HFF-Myc (cell line): ENCODE measurements around the gene CSN2.

Experiments
- DNase-seq: peaks from one replicate; pipeline ENCODE4 v3.0.0-alpha.2; 2011; ENCODE audit warnings: low read depth; ENCODE audit errors: extremely low read depth
- H3K4me3 ChIP-seq: replicated peaks from 2 replicates; pipeline ENCODE4 v1.5.1; 2011; ENCODE audit warnings: low read depth, mild to moderate bottlenecking, control low read depth, low read length
- TF ChIP-seq, protein P1 (sequence below): IDR thresholded peaks from 2 replicates; pipeline ENCODE4 v1.5.1; 2012; ENCODE audit warnings: mild to moderate bottlenecking, low read depth, low read length, control low read depth; ENCODE audit errors: missing control alignments

Gene CSN2

DNA sequence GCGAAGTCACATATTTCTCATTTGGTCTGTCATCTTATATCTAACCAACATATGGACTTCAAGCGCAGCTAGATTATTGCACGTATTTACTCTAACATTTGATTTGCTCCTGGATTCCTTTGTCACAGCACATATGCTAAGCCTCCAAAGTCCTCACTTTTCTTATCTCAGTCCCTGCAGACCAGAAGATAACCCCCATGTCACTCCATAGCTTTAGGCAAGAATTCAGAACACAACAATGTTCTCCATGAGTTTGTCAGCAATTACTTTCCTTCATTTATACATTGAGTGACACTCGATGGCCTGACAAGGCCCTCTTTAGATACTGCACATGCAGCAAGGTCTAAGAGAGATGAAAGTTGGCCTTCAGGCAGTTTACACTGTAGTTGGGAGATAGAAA is 25.5 kb upstream of the CSN2 start:
- H3K4me3 ChIP-seq, result no peak overlapping the region
- TF ChIP-seq, protein P1, sequence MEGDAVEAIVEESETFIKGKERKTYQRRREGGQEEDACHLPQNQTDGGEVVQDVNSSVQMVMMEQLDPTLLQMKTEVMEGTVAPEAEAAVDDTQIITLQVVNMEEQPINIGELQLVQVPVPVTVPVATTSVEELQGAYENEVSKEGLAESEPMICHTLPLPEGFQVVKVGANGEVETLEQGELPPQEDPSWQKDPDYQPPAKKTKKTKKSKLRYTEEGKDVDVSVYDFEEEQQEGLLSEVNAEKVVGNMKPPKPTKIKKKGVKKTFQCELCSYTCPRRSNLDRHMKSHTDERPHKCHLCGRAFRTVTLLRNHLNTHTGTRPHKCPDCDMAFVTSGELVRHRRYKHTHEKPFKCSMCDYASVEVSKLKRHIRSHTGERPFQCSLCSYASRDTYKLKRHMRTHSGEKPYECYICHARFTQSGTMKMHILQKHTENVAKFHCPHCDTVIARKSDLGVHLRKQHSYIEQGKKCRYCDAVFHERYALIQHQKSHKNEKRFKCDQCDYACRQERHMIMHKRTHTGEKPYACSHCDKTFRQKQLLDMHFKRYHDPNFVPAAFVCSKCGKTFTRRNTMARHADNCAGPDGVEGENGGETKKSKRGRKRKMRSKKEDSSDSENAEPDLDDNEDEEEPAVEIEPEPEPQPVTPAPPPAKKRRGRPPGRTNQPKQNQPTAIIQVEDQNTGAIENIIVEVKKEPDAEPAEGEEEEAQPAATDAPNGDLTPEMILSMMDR, result no peak
- no peak for DNase-seq

DNA sequence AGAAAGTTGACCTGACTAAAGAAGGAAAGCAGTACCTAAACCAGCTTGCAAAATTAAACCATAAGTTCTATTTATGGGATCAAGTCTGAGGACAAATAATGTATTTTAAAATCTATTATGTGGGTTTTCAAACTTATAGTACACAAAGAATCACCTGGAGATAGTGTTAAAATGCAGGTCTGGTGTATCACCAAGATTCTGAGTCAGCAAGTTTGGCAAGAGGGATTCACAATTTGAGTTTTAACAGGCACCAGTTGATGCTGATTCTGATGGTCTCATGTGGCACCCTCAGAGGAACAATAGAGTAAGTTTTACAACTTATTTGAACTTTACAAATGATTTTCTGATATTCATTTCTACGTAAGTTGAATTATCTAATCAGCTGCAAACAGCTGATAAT is 21.1 kb upstream of the CSN2 start:
- DNase-seq, result no peak
- H3K4me3 ChIP-seq, result no peak overlapping the region
- TF ChIP-seq, protein P1, result no peak

GRCh38 chr4:69984030-69984443 is 18.5 kb upstream of the CSN2 start:
- no peak for DNase-seq
- TF ChIP-seq, protein P1, result no peak
- no peak overlapping the region for H3K4me3 ChIP-seq

- DNase-seq, result no peak
- TF ChIP-seq, protein P1, result no peak
- H3K4me3 ChIP-seq, result no peak overlapping the region
Measured at GRCh38 chr4:69977582-69977981, 12.1 kb upstream of the CSN2 start.

DNA sequence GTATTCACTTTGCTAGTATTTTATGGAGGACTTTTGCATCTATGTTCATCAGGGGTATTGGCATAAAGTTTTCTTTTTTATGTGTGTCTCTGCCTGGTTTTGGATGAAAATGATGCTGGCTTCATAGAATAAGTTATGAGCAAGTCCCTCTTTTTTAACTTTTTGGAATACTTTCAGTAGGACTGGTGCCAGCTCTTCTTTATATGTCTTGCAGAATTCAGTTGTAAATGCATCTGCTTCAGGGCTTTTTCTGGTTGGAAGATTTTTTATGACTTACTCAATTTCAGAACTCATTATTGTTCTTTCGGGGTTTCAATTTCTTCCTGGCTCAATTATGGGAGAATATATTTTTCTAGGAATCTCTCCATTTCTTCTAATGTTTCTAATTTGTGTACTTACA is 9.1 kb upstream of the CSN2 start:
- TF ChIP-seq, protein P1, result no peak
- no peak overlapping the region for H3K4me3 ChIP-seq

DNA sequence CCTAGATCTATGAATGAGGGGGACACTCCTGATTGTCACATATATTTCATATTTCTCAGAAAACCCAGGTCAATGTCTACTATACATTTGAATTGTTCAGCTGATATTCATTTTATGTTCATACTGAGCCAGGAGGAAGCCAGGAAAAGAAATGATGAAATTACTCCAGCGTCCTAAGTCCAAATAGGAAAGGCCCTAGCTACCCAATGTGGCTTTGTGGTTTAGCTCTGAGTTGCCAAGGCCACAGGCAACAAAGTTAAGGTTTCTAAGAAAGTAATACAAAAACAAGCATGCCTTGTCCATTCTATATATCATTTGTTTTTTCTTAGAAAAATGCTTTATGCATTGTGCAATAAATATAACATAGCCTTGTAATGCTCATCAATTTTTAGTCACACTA is 4.5 kb upstream of the CSN2 start:
- no peak overlapping the region for H3K4me3 ChIP-seq
- TF ChIP-seq, protein P1, result no peak
- DNase-seq, result no peak

More for the DNA sequence above, 9.1 kb upstream of the CSN2 start:
- no peak for DNase-seq

GRCh38 chr4:69957209-69957608 is 8.3 kb downstream of the CSN2 start:
- no peak for DNase-seq
- TF ChIP-seq, protein P1, result no peak
- no peak overlapping the region for H3K4me3 ChIP-seq
